Stimulated activated memory B cell treated with anti-CD40 and anti-IgM and Interleukin-4, amounts not matched to agents 10 μg/mL and 1 μg/mL and 100 μg/mL, for 72 hours (primary cell): Measurements from ENCODE around the gene TBCK.

ENCODE experiments used
- ATAC-seq: fragments of 150-1000 bp; cut with Tn5 transposase; 2 replicates; pipeline ENCODE4 v1.10.0; 2021
- H3K27ac Mint-ChIP-seq: one replicate; pipeline ENCODE4 v1.8.0; 2022; ENCODE audit warnings: mild to moderate bottlenecking, mixed read lengths
- H3K27me3 Mint-ChIP-seq: one replicate; pipeline ENCODE4 v1.8.0; 2022; ENCODE audit warnings: mixed read lengths
- H3K36me3 Mint-ChIP-seq: one replicate; pipeline ENCODE4 v1.8.0; 2022; ENCODE audit warnings: mixed read lengths
- H3K4me1 Mint-ChIP-seq: one replicate; pipeline ENCODE4 v1.8.0; 2022; ENCODE audit warnings: mixed read lengths
- H3K4me3 Mint-ChIP-seq: one replicate; pipeline ENCODE4 v1.8.0; 2022; ENCODE audit warnings: mild to moderate bottlenecking, moderate library complexity, mixed read lengths
- H3K9me3 Mint-ChIP-seq: one replicate; pipeline ENCODE4 v1.8.0; 2022; ENCODE audit warnings: mixed read lengths

TBCK gene

GRCh38 chr4:106096454-106096853, 219.6 kb downstream of the TBCK start:
- no peaks in the 10 kb centered on the region for H3K27me3 Mint-ChIP-seq
- ATAC-seq, result no peak
- no peak overlapping the region for H3K27ac Mint-ChIP-seq
- H3K36me3 Mint-ChIP-seq, result peaks cover 77% of the 10 kb centered on the region
- H3K4me3 Mint-ChIP-seq, result no peak overlapping the region
- H3K4me1 Mint-ChIP-seq, result no peaks in the 10 kb centered on the region
- H3K9me3 Mint-ChIP-seq, result peaks cover 3% of the 10 kb centered on the region

- Mint-ChIP-seq H3K27ac (no peak overlapping the region), H3K4me3 (no peak overlapping the region), H3K36me3 (peaks cover 79% of the 10 kb centered on the region), H3K9me3 (peaks cover 13% of the 10 kb centered on the region), H3K4me1 (no peaks in the 10 kb centered on the region), H3K27me3 (no peaks in the 10 kb centered on the region)
- no peak for ATAC-seq
Observed at GRCh38 chr4:106095408-106095807, 220.6 kb downstream of the TBCK start.

- H3K9me3 Mint-ChIP-seq, result peaks cover 26% of the 10 kb centered on the region
Observed at GRCh38 chr4:106092361-106093040, 223.5 kb downstream of the TBCK start.

GRCh38 chr4:106090826-106091225, 225.2 kb downstream of the TBCK start:
- Mint-ChIP-seq H3K9me3 (peaks cover 28% of the 10 kb centered on the region), H3K36me3 (peaks cover 99% of the 10 kb centered on the region), H3K4me3 (no peak overlapping the region)

More at GRCh38 chr4:106092361-106093040, 223.5 kb downstream of the TBCK start:
- H3K27ac Mint-ChIP-seq, result no peak overlapping the region
- no peak overlapping the region for H3K4me3 Mint-ChIP-seq
- no peaks in the 10 kb centered on the region for H3K27me3 Mint-ChIP-seq
- no peaks in the 10 kb centered on the region for H3K4me1 Mint-ChIP-seq
- ATAC-seq, result no peak
- peaks cover 93% of the 10 kb centered on the region for H3K36me3 Mint-ChIP-seq

GRCh38 chr4:106083065-106083464, 232.9 kb downstream of the TBCK start:
- Mint-ChIP-seq H3K36me3 (peaks cover 99% of the 10 kb centered on the region), H3K4me3 (no peak overlapping the region), H3K27ac (no peak overlapping the region), H3K9me3 (peaks cover 31% of the 10 kb centered on the region), H3K4me1 (peaks cover 4% of the 10 kb centered on the region), H3K27me3 (no peaks in the 10 kb centered on the region)
- ATAC-seq, result no peak

More at GRCh38 chr4:106090826-106091225, 225.2 kb downstream of the TBCK start:
- no peaks in the 10 kb centered on the region for H3K27me3 Mint-ChIP-seq
- H3K27ac Mint-ChIP-seq, result no peak overlapping the region
- no peak for ATAC-seq
- no peaks in the 10 kb centered on the region for H3K4me1 Mint-ChIP-seq

- H3K36me3 Mint-ChIP-seq, result peaks cover 97% of the 10 kb centered on the region
- peaks cover 4% of the 10 kb centered on the region for H3K4me1 Mint-ChIP-seq
- no peak overlapping the region for H3K27ac Mint-ChIP-seq
- no peaks in the 10 kb centered on the region for H3K27me3 Mint-ChIP-seq
- H3K4me3 Mint-ChIP-seq, result no peak overlapping the region
- ATAC-seq, result no peak
- H3K9me3 Mint-ChIP-seq, result peaks cover 42% of the 10 kb centered on the region
Observed at GRCh38 chr4:106080376-106080775, 235.6 kb downstream of the TBCK start.

- H3K9me3 Mint-ChIP-seq, result peaks cover 38% of the 10 kb centered on the region
- H3K4me3 Mint-ChIP-seq, result no peak overlapping the region
- no peak overlapping the region for H3K27ac Mint-ChIP-seq
- H3K4me1 Mint-ChIP-seq, result peaks cover 4% of the 10 kb centered on the region
- H3K27me3 Mint-ChIP-seq, result no peaks in the 10 kb centered on the region
- H3K36me3 Mint-ChIP-seq, result peaks cover 95% of the 10 kb centered on the region
- no peak for ATAC-seq
Observed at GRCh38 chr4:106079616-106080015, 236.4 kb downstream of the TBCK start.

GRCh38 chr4:106065018-106065417, 251.0 kb downstream of the TBCK start:
- Mint-ChIP-seq H3K27ac (no peak overlapping the region), H3K4me3 (no peak overlapping the region), H3K4me1 (no peaks in the 10 kb centered on the region), H3K27me3 (no peaks in the 10 kb centered on the region), H3K9me3 (peaks cover 3% of the 10 kb centered on the region), H3K36me3 (peaks cover 12% of the 10 kb centered on the region)
- no peak for ATAC-seq

GRCh38 chr4:106063009-106063408, 253.0 kb downstream of the TBCK start:
- Mint-ChIP-seq H3K9me3 (no peaks in the 10 kb centered on the region), H3K36me3 (peaks cover 18% of the 10 kb centered on the region), H3K4me1 (no peaks in the 10 kb centered on the region), H3K27ac (no peak overlapping the region), H3K4me3 (no peak overlapping the region), H3K27me3 (no peaks in the 10 kb centered on the region)
- ATAC-seq, result no peak

- H3K27me3 Mint-ChIP-seq, result no peaks in the 10 kb centered on the region
- H3K27ac Mint-ChIP-seq, result no peak overlapping the region
- ATAC-seq, result no peak
- no peak overlapping the region for H3K4me3 Mint-ChIP-seq
- peaks cover 21% of the 10 kb centered on the region for H3K36me3 Mint-ChIP-seq
- no peaks in the 10 kb centered on the region for H3K4me1 Mint-ChIP-seq
- H3K9me3 Mint-ChIP-seq, result no peaks in the 10 kb centered on the region
Observed at GRCh38 chr4:106062452-106062875, 253.5 kb downstream of the TBCK start.

- no peak for ATAC-seq
- H3K27me3 Mint-ChIP-seq, result no peaks in the 10 kb centered on the region
- H3K27ac Mint-ChIP-seq, result no peak overlapping the region
- H3K9me3 Mint-ChIP-seq, result no peaks in the 10 kb centered on the region
- no peak overlapping the region for H3K4me3 Mint-ChIP-seq
- peaks cover 27% of the 10 kb centered on the region for H3K36me3 Mint-ChIP-seq
- H3K4me1 Mint-ChIP-seq, result no peaks in the 10 kb centered on the region
Observed at GRCh38 chr4:106058921-106059320, 257.1 kb downstream of the TBCK start.

- no peaks in the 10 kb centered on the region for H3K27me3 Mint-ChIP-seq
- ATAC-seq, result no peak
- H3K36me3 Mint-ChIP-seq, result peaks cover 22% of the 10 kb centered on the region
Observed at GRCh38 chr4:106056914-106057313, 259.1 kb downstream of the TBCK start.

GRCh38 chr4:106051514-106051913, 264.5 kb downstream of the TBCK start:
- H3K27ac Mint-ChIP-seq, result no peak overlapping the region
- ATAC-seq, result no peak
- H3K27me3 Mint-ChIP-seq, result no peaks in the 10 kb centered on the region
- H3K36me3 Mint-ChIP-seq, result peaks cover 27% of the 10 kb centered on the region
- H3K4me1 Mint-ChIP-seq, result no peaks in the 10 kb centered on the region
- H3K4me3 Mint-ChIP-seq, result no peak overlapping the region
- no peaks in the 10 kb centered on the region for H3K9me3 Mint-ChIP-seq

More at GRCh38 chr4:106056914-106057313, 259.1 kb downstream of the TBCK start:
- Mint-ChIP-seq H3K27ac (no peak overlapping the region), H3K4me3 (no peak overlapping the region), H3K9me3 (no peaks in the 10 kb centered on the region), H3K4me1 (no peaks in the 10 kb centered on the region)

GRCh38 chr4:106049490-106049889, 266.5 kb downstream of the TBCK start:
- Mint-ChIP-seq H3K27ac (no peak overlapping the region), H3K36me3 (peaks cover 38% of the 10 kb centered on the region), H3K27me3 (no peaks in the 10 kb centered on the region), H3K4me1 (no peaks in the 10 kb centered on the region), H3K9me3 (no peaks in the 10 kb centered on the region), H3K4me3 (no peak overlapping the region)
- no peak for ATAC-seq

- no peak for ATAC-seq
- H3K9me3 Mint-ChIP-seq, result no peaks in the 10 kb centered on the region
- H3K27ac Mint-ChIP-seq, result no peak overlapping the region
- H3K27me3 Mint-ChIP-seq, result no peaks in the 10 kb centered on the region
- no peaks in the 10 kb centered on the region for H3K4me1 Mint-ChIP-seq
- H3K4me3 Mint-ChIP-seq, result no peak overlapping the region
- H3K36me3 Mint-ChIP-seq, result peaks cover 38% of the 10 kb centered on the region
Observed at GRCh38 chr4:106048250-106048971, 267.6 kb downstream of the TBCK start.

GRCh38 chr4:106046083-106046482, 269.9 kb downstream of the TBCK start:
- no peaks in the 10 kb centered on the region for H3K9me3 Mint-ChIP-seq
- H3K27ac Mint-ChIP-seq, result no peak overlapping the region

More at GRCh38 chr4:106046083-106046482, 269.9 kb downstream of the TBCK start:
- H3K4me3 Mint-ChIP-seq, result no peak overlapping the region
- H3K36me3 Mint-ChIP-seq, result peaks cover 38% of the 10 kb centered on the region
- H3K4me1 Mint-ChIP-seq, result no peaks in the 10 kb centered on the region
- ATAC-seq, result no peak
- H3K27me3 Mint-ChIP-seq, result no peaks in the 10 kb centered on the region
